IPS-NIHi7 (cell line): Measurements from ENCODE around the gene A1CF.
"Not testable (repeated sequence)": the region's sequence is repeated elsewhere in the genome, so short reads cannot be mapped to it uniquely, and the experiment has no call there.

Experiments
- DNase-seq: peaks from one replicate; pipeline ENCODE4 v3.0.0; 2012; ENCODE audit warnings: mixed read lengths; ENCODE audit errors: extremely low spot score

The A1CF gene

DNA sequence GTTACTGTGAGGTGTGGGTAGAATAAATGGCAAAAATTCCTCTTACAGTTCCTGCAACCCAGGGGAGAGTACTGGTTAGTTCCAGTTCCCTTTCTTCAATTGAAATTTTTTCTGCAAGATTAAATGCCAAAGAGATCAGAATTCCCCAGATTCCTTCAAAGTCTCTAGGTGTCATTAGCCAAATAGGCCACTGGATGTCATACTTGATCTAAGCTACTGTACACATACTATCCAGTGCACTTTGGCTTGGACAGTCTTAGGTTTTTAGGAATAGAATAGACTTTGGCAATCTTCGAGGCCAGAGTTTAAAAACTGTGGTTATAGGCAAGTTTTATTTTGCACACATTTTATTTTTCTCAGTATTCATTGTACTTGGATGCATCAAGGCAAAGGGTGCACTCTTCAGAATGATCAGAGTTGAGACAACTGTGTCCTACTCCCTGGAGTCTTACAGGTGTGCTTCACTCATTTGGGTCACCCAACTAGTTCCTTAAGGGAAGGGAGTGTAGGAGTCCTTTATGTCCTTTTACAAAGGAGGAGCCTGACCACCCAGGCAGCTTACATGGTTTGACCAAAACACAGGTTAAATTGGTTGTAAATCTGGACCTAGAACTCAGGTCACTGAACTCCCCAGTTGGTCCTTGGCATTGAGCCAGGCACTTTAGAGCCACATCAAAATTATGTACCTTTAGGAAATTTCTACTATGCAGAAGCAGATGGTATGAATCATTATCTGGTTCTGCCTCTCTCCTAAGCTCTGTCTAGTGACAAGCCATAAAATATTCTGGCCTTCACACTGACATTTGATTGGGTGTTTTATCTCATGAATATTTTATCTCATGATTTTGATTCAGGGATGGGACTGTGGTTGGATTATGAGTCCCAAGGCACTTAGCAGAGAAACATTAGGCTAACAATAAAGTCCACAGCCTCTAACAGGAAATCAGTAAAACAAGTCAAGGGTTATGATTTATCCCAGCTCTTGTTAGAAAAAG, 96.2 kb downstream of the A1CF start:
- peak; percentile 52 for DNase-seq

DNA sequence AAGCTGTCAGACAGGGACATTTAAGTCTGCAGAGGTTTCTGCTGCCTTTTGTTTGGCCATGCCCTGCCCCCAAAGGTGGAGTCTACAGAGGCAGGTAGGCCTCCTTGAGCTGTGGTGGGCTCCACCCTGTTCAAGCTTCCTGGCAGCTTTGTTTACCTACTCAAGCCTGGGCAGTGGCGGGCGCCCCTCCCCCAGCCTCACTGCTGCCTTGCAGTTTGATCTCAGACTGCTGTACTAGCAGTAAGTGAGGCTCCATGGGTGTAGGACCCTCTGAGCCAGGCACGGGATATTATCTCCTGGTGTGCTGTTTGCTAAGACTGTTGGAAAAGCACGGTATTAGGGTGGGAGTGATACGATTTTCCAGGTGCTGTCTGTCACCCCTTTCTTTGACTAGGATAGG, 97.5 kb downstream of the A1CF start:
- DNase-seq: not testable (repeated sequence)

DNA sequence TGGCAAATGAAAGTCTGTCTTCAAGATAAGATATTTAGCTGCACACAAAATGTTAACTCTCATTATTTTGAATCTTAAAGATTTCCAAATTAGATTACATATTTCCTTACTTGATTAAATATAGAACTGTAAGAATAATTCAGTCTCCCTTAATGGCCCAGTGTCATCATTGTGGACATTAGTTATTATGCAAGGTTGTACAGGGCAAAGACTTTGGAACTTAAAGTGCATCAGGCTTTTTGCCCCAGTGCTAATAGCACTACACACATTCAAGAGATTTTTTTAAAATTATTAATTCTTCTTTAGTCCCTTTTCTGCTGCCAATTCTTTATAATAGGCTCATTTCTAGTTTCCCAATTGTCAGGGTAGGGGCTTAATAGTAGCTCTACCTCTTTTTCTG, 103.4 kb downstream of the A1CF start:
- not testable (repeated sequence) for DNase-seq

DNA sequence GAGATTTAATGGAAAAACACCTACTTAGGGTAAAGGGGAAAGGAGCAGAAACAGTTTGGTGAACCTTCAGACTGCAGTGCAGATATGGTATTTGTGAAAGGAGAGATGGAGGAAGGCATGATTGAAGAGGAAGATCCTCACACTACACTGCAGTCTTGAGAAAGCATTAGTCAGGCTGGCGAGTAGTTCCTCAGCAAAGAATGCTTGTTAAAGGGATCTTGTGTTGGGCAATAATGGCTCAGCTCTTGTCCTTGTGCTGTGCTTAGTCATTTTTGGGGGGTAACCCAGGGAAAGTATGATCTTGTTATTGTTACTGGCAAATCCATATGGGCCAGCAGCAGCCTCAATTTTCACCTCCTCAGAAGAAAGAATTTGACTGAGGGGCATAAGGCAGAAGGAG, 105.4 kb downstream of the A1CF start:
- DNase-seq: not testable (repeated sequence)

DNA sequence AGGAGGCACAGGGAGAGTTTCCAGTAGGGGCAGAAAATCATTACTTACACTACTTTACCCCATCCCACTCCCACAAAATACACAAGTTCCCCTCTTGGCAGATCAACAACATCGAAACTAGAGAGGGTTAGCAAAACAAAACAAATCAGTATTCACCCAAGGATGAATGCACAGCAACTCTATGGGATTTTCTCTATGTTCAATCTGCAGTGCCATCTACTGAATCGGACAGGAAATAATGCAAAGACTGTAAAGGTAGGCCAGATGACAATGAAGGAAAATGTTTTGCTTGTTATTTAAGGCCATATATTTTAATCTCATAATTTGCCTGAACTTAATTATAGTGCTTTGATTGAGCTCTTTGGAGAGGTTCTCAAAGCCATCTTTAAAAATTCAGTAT, 110.6 kb downstream of the A1CF start:
- not testable (repeated sequence) for DNase-seq

DNA sequence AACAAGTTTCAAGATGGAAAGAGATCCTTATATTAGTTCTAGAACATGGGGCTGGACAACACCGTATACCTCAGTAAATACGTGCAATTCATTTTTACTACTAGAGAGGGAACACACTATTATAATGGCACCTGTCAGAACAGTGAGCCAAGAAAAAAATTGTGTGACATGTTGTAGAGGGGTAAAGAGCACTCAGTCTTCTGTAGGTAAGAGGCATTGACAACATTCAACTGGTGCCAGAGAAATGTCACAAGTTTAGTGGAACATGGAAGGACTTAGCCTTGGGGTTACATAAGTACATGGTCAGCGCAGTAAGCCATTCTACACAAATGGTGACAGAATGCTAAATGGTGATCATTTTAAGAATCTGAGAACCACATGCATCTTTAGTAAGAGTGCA, 113.4 kb downstream of the A1CF start:
- not testable (repeated sequence) for DNase-seq

DNA sequence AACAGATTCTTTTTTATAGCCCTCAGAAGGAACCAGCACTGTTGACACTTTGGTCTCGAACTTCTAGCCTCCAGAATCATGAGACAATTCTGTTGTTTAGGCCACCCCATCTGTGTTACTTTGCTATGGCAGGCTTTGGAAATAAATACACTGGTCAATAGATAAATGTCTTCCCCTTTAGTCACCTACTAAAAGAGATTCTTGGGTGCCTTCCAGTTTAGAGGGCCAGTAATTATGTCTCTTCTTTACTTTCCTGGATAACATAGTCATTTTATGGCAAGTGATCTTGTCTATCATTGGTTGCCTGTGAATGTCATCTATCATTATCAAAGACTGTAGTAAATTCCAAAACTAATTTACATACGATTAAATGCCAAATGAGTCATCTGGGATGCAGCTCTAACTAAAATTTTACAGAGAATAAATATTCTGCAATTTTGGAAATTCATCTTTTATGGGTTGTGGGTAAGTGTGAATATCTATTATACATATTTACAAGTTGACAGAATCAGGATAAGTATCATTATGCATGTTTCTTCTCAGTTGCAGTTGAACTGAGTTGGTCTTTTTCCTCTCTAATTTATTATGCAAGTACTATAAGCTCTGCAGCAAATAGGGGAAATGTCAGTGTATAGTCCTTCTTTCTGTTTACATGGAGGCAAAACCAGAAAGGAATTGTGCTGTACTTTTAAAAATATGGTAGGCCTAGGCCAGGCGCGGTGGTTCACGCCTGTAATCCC, 118.5 kb downstream of the A1CF start:
- not testable (repeated sequence) for DNase-seq
